Measurements from ENCODE around the gene PRM1. TPM values are rescaled to one million over a fixed set of nuclear protein-coding genes. Genes with fewer than 3 reads are reported as not detected.

The PRM1 gene
- total and polyA plus RNA-seq, 2 of the 13 experiments (the other 11 are each of a cell fraction or from before 2014, with no cell fraction given): not detected

- TF ChIP-seq SIN3B (IDR thresholded peaks at IDR 0.05; ENCODE audit: low read length) (no peak), GZF1 (CRISPR knock-in tag; IDR thresholded peaks at IDR 0.05) (no peak), PAF1 (CRISPR knock-in tag; IDR thresholded peaks at IDR 0.05) (no peak), SP4 (CRISPR knock-in tag; IDR thresholded peaks at IDR 0.05) (no peak), PPARG (CRISPR knock-in tag; conservative IDR thresholded peaks at IDR 0.05) (0 out of 2 replicates have a peak, but pooled peaks have one; percentile 16), KLF13 (CRISPR knock-in tag; IDR thresholded peaks at IDR 0.05) (no peak), ZNF644 (CRISPR knock-in tag; IDR thresholded peaks at IDR 0.05; ENCODE audit: low read depth) (peak; percentile 50; the same call in 1 of the 2 replicates), KAT8 (CRISPR knock-in tag; IDR thresholded peaks at IDR 0.05) (no peak), SNAPC5 (CRISPR knock-in tag; IDR thresholded peaks at IDR 0.05; ENCODE audit: borderline replicate concordance) (no peak), ZFYVE20 (CRISPR knock-in tag; IDR thresholded peaks at IDR 0.05; ENCODE audit: borderline replicate concordance, low read depth) (no peak), FUBP1 (CRISPR knock-in tag; IDR thresholded peaks at IDR 0.05; ENCODE audit: borderline replicate concordance) (no peak), XBP1 (CRISPR knock-in tag; IDR thresholded peaks at IDR 0.05) (no peak), MTF2 (CRISPR knock-in tag; IDR thresholded peaks at IDR 0.05; ENCODE audit: borderline replicate concordance) (no peak), ZXDC (CRISPR knock-in tag; IDR thresholded peaks at IDR 0.05) (no peak), CHD4 (IDR thresholded peaks at IDR 0.05; ENCODE audit: borderline replicate concordance, low read length) (peak; percentile 90), ZSCAN9 (CRISPR knock-in tag; IDR thresholded peaks at IDR 0.05; ENCODE audit: borderline replicate concordance) (no peak), ZNF883 (CRISPR knock-in tag; IDR thresholded peaks at IDR 0.05; ENCODE audit: not compliant biosample characterization) (no peak), HBP1 (CRISPR knock-in tag; IDR thresholded peaks at IDR 0.05; ENCODE audit: low read depth) (no peak), ZFP90 (CRISPR knock-in tag; IDR thresholded peaks at IDR 0.05; ENCODE audit: borderline replicate concordance) (no peak), GATAD2A (CRISPR knock-in tag; IDR thresholded peaks at IDR 0.05) (peak; percentile 53), ZNF343 (CRISPR knock-in tag; IDR thresholded peaks at IDR 0.05) (no peak), REL (CRISPR knock-in tag; conservative IDR thresholded peaks at IDR 0.05) (no peak), MED1 (CRISPR knock-in tag; IDR thresholded peaks at IDR 0.05) (peak; percentile 24; the same call in 1 of the 2 replicates), ZNF547 (CRISPR knock-in tag; IDR thresholded peaks at IDR 0.05) (no peak)
Measured at GRCh38 chr16:11270602-11271162, 10.4 kb downstream of the PRM1 start (continued).
